ENCODE measurements around the gene DDI1.
"Not testable (repeated sequence)": the region's sequence is repeated elsewhere in the genome, so short reads cannot be mapped to it uniquely, and the experiment has no call there.

DDI1 gene

GRCh38 chr11:104036995-104037394, 555 bp downstream of the DDI1 start:
- DNase-seq (ENCODE audit: low read depth in 1 of 2, low spot score in 1 of 2): no peak

- DNase-seq (ENCODE audit: low read depth in 1 of 2, low spot score in 1 of 2): no peak
Measured at GRCh38 chr11:104041792-104042191, 5.4 kb downstream of the DDI1 start.

GRCh38 chr11:104043142-104043541, 6.7 kb downstream of the DDI1 start:
- DNase-seq (ENCODE audit: low read depth in 1 of 2, low spot score in 1 of 2): no peak

- DNase-seq (ENCODE audit: low read depth in 1 of 2, low spot score in 1 of 2): no peak
Measured at GRCh38 chr11:104043678-104044239, 7.3 kb downstream of the DDI1 start.

- no peak for DNase-seq (ENCODE audit: low read depth in 1 of 2, low spot score in 1 of 2)
Measured at GRCh38 chr11:104046331-104046730, 9.9 kb downstream of the DDI1 start.

- DNase-seq (ENCODE audit: low read depth in 1 of 2, low spot score in 1 of 2): not testable (repeated sequence)
Measured at GRCh38 chr11:104046858-104047257, 10.4 kb downstream of the DDI1 start.

GRCh38 chr11:104049116-104049515, 12.7 kb downstream of the DDI1 start:
- DNase-seq (ENCODE audit: low read depth in 1 of 2, low spot score in 1 of 2): no peak

- no peak for DNase-seq (ENCODE audit: low read depth in 1 of 2, low spot score in 1 of 2)
Measured at GRCh38 chr11:104051778-104052177, 15.3 kb downstream of the DDI1 start.

- no peak for DNase-seq (ENCODE audit: low read depth in 1 of 2, low spot score in 1 of 2)
Measured at GRCh38 chr11:104053743-104054478, 17.5 kb downstream of the DDI1 start.

GRCh38 chr11:104054911-104055529, 18.6 kb downstream of the DDI1 start:
- DNase-seq (ENCODE audit: low read depth in 1 of 2, low spot score in 1 of 2): no peak

- no peak for DNase-seq (ENCODE audit: low read depth in 1 of 2, low spot score in 1 of 2)
Measured at GRCh38 chr11:104055596-104055995, 19.2 kb downstream of the DDI1 start.

GRCh38 chr11:104057908-104058307, 21.5 kb downstream of the DDI1 start:
- no peak for DNase-seq (ENCODE audit: low read depth in 1 of 2, low spot score in 1 of 2)

GRCh38 chr11:104058680-104059079, 22.2 kb downstream of the DDI1 start:
- DNase-seq (ENCODE audit: low read depth in 1 of 2, low spot score in 1 of 2): no peak

- no peak for DNase-seq (ENCODE audit: low read depth in 1 of 2, low spot score in 1 of 2)
Measured at GRCh38 chr11:104060004-104060794, 23.8 kb downstream of the DDI1 start.

- no peak for DNase-seq (ENCODE audit: low read depth in 1 of 2, low spot score in 1 of 2)
Measured at GRCh38 chr11:104060820-104061219, 24.4 kb downstream of the DDI1 start.

- no peak for DNase-seq (ENCODE audit: low read depth in 1 of 2, low spot score in 1 of 2)
Measured at GRCh38 chr11:104061853-104062521, 25.5 kb downstream of the DDI1 start.

- no peak for DNase-seq (ENCODE audit: low read depth in 1 of 2, low spot score in 1 of 2)
Measured at GRCh38 chr11:104064034-104064630, 27.7 kb downstream of the DDI1 start.

- no peak for DNase-seq (ENCODE audit: low read depth in 1 of 2, low spot score in 1 of 2)
Measured at GRCh38 chr11:104067534-104067933, 31.1 kb downstream of the DDI1 start.

GRCh38 chr11:104073950-104074705, 37.7 kb downstream of the DDI1 start:
- DNase-seq (ENCODE audit: low read depth in 1 of 2, low spot score in 1 of 2): no peak

- no peak for DNase-seq (ENCODE audit: low read depth in 1 of 2, low spot score in 1 of 2)
Measured at GRCh38 chr11:104075091-104075490, 38.7 kb downstream of the DDI1 start.
